Lower leg skin (tissue), 3 donors: ENCODE data around the gene NEUROD6.

Experiments
- POLR2A ChIP-seq, 2 donors: fragments of 450-650 bp; IDR thresholded peaks; one replicate each; pipeline ENCODE4 v1.6.1; 2016 to 2017; ENCODE audit warnings: antibody characterized with exemption in 2 of 2, mild to moderate bottlenecking in 1 of 2, moderate library complexity in 1 of 2
- TF ChIP-seq, protein P1 (sequence below), 3 donors: fragments of 450-650 bp; IDR thresholded peaks; one replicate each; pipeline ENCODE4 v1.5.1; 2016; ENCODE audit warnings: antibody characterized with exemption in 3 of 3, mild to moderate bottlenecking in 3 of 3, moderate library complexity in 2 of 3

DNA sequence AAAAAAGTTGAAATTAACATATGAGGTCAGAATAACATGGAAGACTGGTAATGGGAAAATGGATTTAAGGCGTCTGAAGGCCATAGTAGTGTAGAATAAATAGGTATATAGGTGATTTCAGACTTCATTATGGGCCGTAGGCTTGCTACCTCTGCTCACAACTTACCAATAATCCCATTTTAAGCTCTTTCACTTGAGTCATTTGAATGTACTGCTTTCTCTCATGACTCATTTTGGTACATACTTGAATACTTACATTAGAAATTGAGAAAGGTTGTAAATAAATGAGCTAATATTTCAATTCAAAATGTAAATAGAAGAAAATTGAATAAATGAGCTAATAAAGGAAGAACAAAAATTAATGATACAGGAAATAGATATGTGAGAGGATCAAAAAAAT lies 42.2 kb upstream of the NEUROD6 start:
- no peak for TF ChIP-seq POLR2A (IDR thresholded peaks at IDR 0.05)
- TF ChIP-seq, protein P1, sequence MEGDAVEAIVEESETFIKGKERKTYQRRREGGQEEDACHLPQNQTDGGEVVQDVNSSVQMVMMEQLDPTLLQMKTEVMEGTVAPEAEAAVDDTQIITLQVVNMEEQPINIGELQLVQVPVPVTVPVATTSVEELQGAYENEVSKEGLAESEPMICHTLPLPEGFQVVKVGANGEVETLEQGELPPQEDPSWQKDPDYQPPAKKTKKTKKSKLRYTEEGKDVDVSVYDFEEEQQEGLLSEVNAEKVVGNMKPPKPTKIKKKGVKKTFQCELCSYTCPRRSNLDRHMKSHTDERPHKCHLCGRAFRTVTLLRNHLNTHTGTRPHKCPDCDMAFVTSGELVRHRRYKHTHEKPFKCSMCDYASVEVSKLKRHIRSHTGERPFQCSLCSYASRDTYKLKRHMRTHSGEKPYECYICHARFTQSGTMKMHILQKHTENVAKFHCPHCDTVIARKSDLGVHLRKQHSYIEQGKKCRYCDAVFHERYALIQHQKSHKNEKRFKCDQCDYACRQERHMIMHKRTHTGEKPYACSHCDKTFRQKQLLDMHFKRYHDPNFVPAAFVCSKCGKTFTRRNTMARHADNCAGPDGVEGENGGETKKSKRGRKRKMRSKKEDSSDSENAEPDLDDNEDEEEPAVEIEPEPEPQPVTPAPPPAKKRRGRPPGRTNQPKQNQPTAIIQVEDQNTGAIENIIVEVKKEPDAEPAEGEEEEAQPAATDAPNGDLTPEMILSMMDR (IDR thresholded peaks at IDR 0.05): no peak
